SK-N-SH (cell line): ENCODE measurements around the gene ATP6V1C2. TPM values are rescaled to one million over a fixed set of nuclear protein-coding genes. Genes with fewer than 3 reads are reported as not detected.

Experiments used
- CTCF ChIA-PET: fragments of 300-600, 350-600 bp; formaldehyde crosslinking; extraction: SDS; loops from one replicate; lab custom pipeline; 2021; lab: Yijun Ruan, JAX
- POLR2A ChIA-PET: fragments of 350-600 bp; sonication (Branson Sonifier 250); formaldehyde crosslinking; extraction: SDS; loops from one replicate; lab custom pipeline; 2020; ENCODE audit warnings: antibody characterized with exemption, inconsistent platforms; lab: Yijun Ruan, JAX
- DNase-seq: peaks from one replicate; pipeline ENCODE4 v3.0.0; 2012
- H2AFZ ChIP-seq: fragments of 200-600 bp; sonication (generic); 2 replicates; pipeline ENCODE4 v1.8.1; 2016; ENCODE audit warnings: antibody characterized with exemption, mild to moderate bottlenecking, low read depth
- H3F3A ChIP-seq: fragments of 200-600 bp; sonication (generic); replicated peaks from 2 replicates; pipeline ENCODE3; 2016; ENCODE audit warnings: antibody characterized with exemption, mild to moderate bottlenecking; ENCODE audit not compliant: insufficient read depth
- H3K27ac ChIP-seq, 2 experiments: fragments of 200-500 bp in 1 of 2; fragments of 200-600 bp in 1 of 2; sonication (Bioruptor generic) in 1 of 2; sonication (generic), shearing (Covaris generic) in 1 of 2; 2 replicates each; pipeline versions ENCODE4 v1.5.1 to v1.6.1; 2014 to 2016; ENCODE audit warnings: low read depth in 2 of 2, inconsistent platforms in 1 of 2, low read length in 1 of 2, mild to moderate bottlenecking in 1 of 2, mixed read lengths in 1 of 2
- H3K27me3 ChIP-seq: fragments of 200-600 bp; sonication (generic), shearing (Covaris generic); 2 replicates; pipeline ENCODE4 v1.6.1; 2016; ENCODE audit warnings: mixed run types; ENCODE audit not compliant: insufficient read depth
- H3K36me3 ChIP-seq, 2 experiments: fragments of 200-500 bp in 1 of 2; fragments of 200-600 bp in 1 of 2; sonication (Bioruptor generic) in 1 of 2; sonication (generic) in 1 of 2; replicated peaks in 1 of 2; 2 replicates each; pipeline versions ENCODE3 to v1.5.1; 2014 to 2016; ENCODE audit warnings: low read length in 1 of 2, mild to moderate bottlenecking in 1 of 2; ENCODE audit not compliant: insufficient read depth in 2 of 2, control insufficient read depth in 1 of 2
- H3K4me1 ChIP-seq, 2 experiments: fragments of 200-500 bp in 1 of 2; fragments of 200-600 bp in 1 of 2; sonication (Bioruptor generic) in 1 of 2; sonication (generic), shearing (Covaris generic) in 1 of 2; 2 replicates each; pipeline versions ENCODE4 v1.5.1 to v1.6.1; 2014 to 2016; ENCODE audit warnings: low read depth in 1 of 2, low read length in 1 of 2, mixed run types in 1 of 2; ENCODE audit not compliant: insufficient read depth in 2 of 2, control insufficient read depth in 1 of 2
- H3K4me2 ChIP-seq: fragments of 200-600 bp; sonication (generic), shearing (Covaris generic); 2 replicates; pipeline ENCODE4 v1.6.1; 2017; ENCODE audit warnings: mixed run types
- H3K4me3 ChIP-seq, 2 experiments: fragments of 200-500 bp in 1 of 2; fragments of 200-600 bp in 1 of 2; sonication (Bioruptor generic) in 1 of 2; sonication (generic), shearing (Covaris generic) in 1 of 2; 2 replicates each; pipeline versions ENCODE4 v1.5.1 to v1.8.1; 2014 to 2016; ENCODE audit warnings: low read depth in 2 of 2, inconsistent platforms in 1 of 2, low read length in 1 of 2, mild to moderate bottlenecking in 1 of 2, mixed read lengths in 1 of 2, moderate library complexity in 1 of 2
- H3K79me2 ChIP-seq: fragments of 200-600 bp; sonication (generic); 2 replicates; pipeline ENCODE4 v1.8.1; 2017; ENCODE audit warnings: mild to moderate bottlenecking; ENCODE audit not compliant: insufficient read depth
- H3K9ac ChIP-seq: fragments of 200-600 bp; sonication (generic); 2 replicates; pipeline ENCODE4 v1.6.1; 2017; ENCODE audit warnings: mixed run types
- H3K9me2 ChIP-seq: fragments of 200-600 bp; sonication (generic); 2 replicates; pipeline ENCODE4 v1.6.1; 2017; ENCODE audit warnings: mixed run types
- H3K9me3 ChIP-seq: fragments of 200-600 bp; sonication (generic); 2 replicates; pipeline ENCODE4 v1.6.1; 2017; ENCODE audit warnings: mixed run types, mild to moderate bottlenecking, moderate library complexity
- H4K20me1 ChIP-seq: fragments of 200-600 bp; sonication (generic); 2 replicates; pipeline ENCODE4 v1.6.1; 2017; ENCODE audit warnings: mild to moderate bottlenecking, mixed run types; ENCODE audit not compliant: insufficient read depth
- CHD2 ChIP-seq: fragments of 150-350 bp; IDR thresholded peaks from 2 replicates; pipeline ENCODE4 v1.6.1; 2018; ENCODE audit warnings: low read length; ENCODE audit not compliant: partially characterized antibody
- ELF1 ChIP-seq: IDR thresholded peaks from 2 replicates; pipeline ENCODE4 v1.4.0; 2012
- EP300 ChIP-seq, 2 experiments: IDR thresholded peaks; 2 replicates each; pipeline versions ENCODE4 v1.4.0 to v1.6.1; 2012; ENCODE audit warnings: borderline replicate concordance in 1 of 2, low read depth in 1 of 2, low read length in 1 of 2
- EZH2phosphoT487 ChIP-seq: fragments of 200-600 bp; sonication (generic); IDR thresholded peaks from 2 replicates; pipeline ENCODE4 v1.6.1; 2017; ENCODE audit warnings: low read depth, mixed run types, mild to moderate bottlenecking, antibody characterized with exemption, moderate library complexity, borderline replicate concordance
- FOXJ3 ChIP-seq: sonication (generic); formaldehyde crosslinking; IDR thresholded peaks from 2 replicates; pipeline ENCODE4 v1.5.1; 2020; ENCODE audit warnings: mild to moderate bottlenecking, missing genetic modification reagents
- GATA2 ChIP-seq: sonication (generic); formaldehyde crosslinking; IDR thresholded peaks from 2 replicates; pipeline ENCODE4 v1.5.0; 2020; ENCODE audit warnings: mild to moderate bottlenecking, missing genetic modification reagents
- JUND ChIP-seq: IDR thresholded peaks from 2 replicates; pipeline ENCODE4 v1.4.0; 2012
- MEF2A ChIP-seq: IDR thresholded peaks from 2 replicates; pipeline ENCODE4 v1.4.0; 2012; ENCODE audit warnings: low read depth, borderline replicate concordance
- MXI1 ChIP-seq: IDR thresholded peaks from 2 replicates; pipeline ENCODE4 v1.6.1; 2012; ENCODE audit warnings: mild to moderate bottlenecking, low read depth, low read length, improper control_type of control experiment
- NFIC ChIP-seq: IDR thresholded peaks from 2 replicates; pipeline ENCODE4 v1.4.0; 2012; ENCODE audit warnings: borderline replicate concordance
- NRF1 ChIP-seq: IDR thresholded peaks from 2 replicates; pipeline ENCODE4 v1.6.1; 2012; ENCODE audit warnings: low read depth, mild to moderate bottlenecking, low read length
- POLR2AphosphoS5 ChIP-seq: IDR thresholded peaks from 2 replicates; pipeline ENCODE4 v1.6.1; 2012; ENCODE audit warnings: low read depth, low read length
- RCOR1 ChIP-seq: fragments of 150-350 bp; IDR thresholded peaks from 2 replicates; pipeline ENCODE4 v1.6.1; 2017; ENCODE audit warnings: antibody characterized with exemption, low read length
- RFX5 ChIP-seq: IDR thresholded peaks from 2 replicates; pipeline ENCODE4 v1.6.1; 2012; ENCODE audit warnings: mild to moderate bottlenecking, improper control_type of control experiment, low read length
- RXRA ChIP-seq: IDR thresholded peaks from 2 replicates; pipeline ENCODE4 v1.4.0; 2012; ENCODE audit warnings: low read depth, mild to moderate bottlenecking, borderline replicate concordance
- SMC3 ChIP-seq: IDR thresholded peaks from 2 replicates; pipeline ENCODE4 v1.6.1; 2012; ENCODE audit warnings: low read depth, low read length, improper control_type of control experiment
- TAF1 ChIP-seq: IDR thresholded peaks from 2 replicates; pipeline ENCODE4 v1.6.1; 2012; ENCODE audit warnings: low read depth, mild to moderate bottlenecking, low read length, moderate library complexity, borderline replicate concordance
- TCF12 ChIP-seq: IDR thresholded peaks from 2 replicates; pipeline ENCODE4 v1.4.0; 2012
- WGBS: methylation state at CpG from one replicate; pipeline ENCODE4 v1.1.6; 2017; ENCODE audit warnings: low lambda C conversion rate; 5-methylcytosine and 5-hydroxymethylcytosine counted together
- polyA plus RNA-seq, 3 experiments: library from polyadenylated mRNA; depleted of rRNA; stranded (reverse); fragments of >200 nt; gene quantifications; 2 replicates each; pipeline ENCODE4 v1.2.3, GENCODE V29; 2012
- TF ChIP-seq, protein P1 (sequence below): IDR thresholded peaks from 2 replicates; pipeline ENCODE4 v1.4.0; 2012; ENCODE audit warnings: low read depth, borderline replicate concordance
- TF ChIP-seq, protein P2 (sequence below): IDR thresholded peaks from 2 replicates; pipeline ENCODE4 v1.4.0; 2012; ENCODE audit warnings: low read depth
- TF ChIP-seq, protein P3 (sequence below): IDR thresholded peaks from 2 replicates; pipeline ENCODE4 v1.4.0; 2012; ENCODE audit warnings: low read depth, borderline replicate concordance
- TF ChIP-seq, protein P4 (sequence below): fragments of 150-350 bp; IDR thresholded peaks from 2 replicates; pipeline ENCODE4 v1.6.1; 2016; ENCODE audit warnings: mild to moderate bottlenecking, low read depth, low read length
- TF ChIP-seq, protein P5 (sequence below): IDR thresholded peaks from 2 replicates; pipeline ENCODE4; 2012

Gene ATP6V1C2
- polyA plus RNA-seq, 1 of the 3 experiments (the other 2 are of a cell fraction): 0.12 TPM

DNA sequence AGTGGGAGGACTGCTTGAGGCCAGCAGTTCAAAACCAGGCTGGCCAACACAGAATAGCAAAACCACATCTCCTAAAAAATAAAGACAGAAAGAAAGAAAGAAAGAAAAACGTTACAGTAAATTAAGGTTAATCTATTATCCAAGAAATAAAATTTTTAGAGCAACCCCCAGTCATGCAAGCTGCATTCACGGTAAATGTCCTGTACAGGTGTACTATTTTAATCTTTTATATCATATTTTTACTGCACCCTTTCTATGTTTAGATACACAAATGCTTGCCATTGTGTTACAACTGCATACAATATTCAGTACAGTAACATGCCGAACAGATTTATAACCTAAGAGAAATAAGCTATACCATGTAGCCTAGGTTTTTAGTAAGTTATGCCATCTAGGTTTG, 85.1 kb downstream of the ATP6V1C2 start (continued):
- TF ChIP-seq, protein P1, sequence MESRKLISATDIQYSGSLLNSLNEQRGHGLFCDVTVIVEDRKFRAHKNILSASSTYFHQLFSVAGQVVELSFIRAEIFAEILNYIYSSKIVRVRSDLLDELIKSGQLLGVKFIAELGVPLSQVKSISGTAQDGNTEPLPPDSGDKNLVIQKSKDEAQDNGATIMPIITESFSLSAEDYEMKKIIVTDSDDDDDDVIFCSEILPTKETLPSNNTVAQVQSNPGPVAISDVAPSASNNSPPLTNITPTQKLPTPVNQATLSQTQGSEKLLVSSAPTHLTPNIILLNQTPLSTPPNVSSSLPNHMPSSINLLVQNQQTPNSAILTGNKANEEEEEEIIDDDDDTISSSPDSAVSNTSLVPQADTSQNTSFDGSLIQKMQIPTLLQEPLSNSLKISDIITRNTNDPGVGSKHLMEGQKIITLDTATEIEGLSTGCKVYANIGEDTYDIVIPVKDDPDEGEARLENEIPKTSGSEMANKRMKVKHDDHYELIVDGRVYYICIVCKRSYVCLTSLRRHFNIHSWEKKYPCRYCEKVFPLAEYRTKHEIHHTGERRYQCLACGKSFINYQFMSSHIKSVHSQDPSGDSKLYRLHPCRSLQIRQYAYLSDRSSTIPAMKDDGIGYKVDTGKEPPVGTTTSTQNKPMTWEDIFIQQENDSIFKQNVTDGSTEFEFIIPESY: no peak
- TF ChIP-seq NRF1 (no peak), RXRA (no peak), TCF12 (no peak), NFIC (no peak), SMC3 (no peak), ELF1 (no peak)
- TF ChIP-seq, protein P2, sequence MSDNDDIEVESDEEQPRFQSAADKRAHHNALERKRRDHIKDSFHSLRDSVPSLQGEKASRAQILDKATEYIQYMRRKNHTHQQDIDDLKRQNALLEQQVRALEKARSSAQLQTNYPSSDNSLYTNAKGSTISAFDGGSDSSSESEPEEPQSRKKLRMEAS: no peak

DNA sequence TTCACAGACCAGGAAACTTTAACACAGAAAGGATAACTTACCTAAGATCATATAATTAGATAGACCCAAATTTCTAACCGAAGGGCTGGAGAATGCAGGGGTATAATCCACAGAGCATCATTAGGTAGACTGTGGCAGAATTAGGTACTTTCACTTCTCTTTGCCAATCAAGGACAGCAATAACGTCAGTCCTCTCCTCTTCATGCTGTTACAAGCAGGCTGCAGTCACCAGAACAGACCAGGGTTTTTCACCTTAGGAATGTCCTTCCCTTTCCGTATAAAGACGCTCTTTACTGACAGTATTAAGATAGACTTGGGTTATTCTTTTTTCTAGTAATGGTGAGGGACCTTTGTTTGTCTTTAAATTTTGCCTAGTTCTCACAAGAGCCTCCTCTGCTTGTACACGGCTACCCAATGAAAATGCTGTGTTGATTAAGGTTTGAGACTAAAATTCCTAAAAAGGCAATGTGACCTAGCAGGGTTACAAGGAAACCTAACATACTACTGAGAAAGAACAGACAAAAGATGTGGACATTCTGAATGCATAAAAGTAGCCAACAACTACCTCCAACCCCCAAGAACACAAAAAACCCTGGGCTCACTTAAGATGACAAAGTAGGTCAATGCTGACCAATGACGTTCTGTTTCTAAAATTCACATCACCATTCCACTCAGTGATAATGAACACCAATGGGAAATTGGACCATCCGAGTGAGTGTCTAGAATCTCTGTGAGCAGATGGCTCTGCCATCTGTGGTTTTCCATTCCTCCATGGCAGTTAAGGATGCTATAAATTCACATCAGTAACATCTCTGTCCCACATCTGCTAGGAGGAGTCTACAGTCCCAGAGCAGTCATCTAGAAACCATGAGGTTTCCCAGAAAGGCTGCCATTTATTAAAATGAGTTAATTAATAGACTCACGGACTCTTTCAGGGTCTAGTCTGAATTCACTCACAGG, 89.1 kb downstream of the ATP6V1C2 start:
- ChIA-PET CTCF (interaction anchor here (1.6 to 2.2 kb wide), 2 partner anchors 22 to 99 kb away, joined by 3 to 22 read pairs; no protein-coding TSS in a partner anchor), POLR2A (no interaction called here)
- H3K79me2 ChIP-seq: peaks cover 67% of the 10 kb centered on the region
- peak overlapping the region; percentile 83; the same call in 1 of the 2 replicates for H3K9ac ChIP-seq
- peak overlapping the region; percentile 53 to 86 for H3K4me3 ChIP-seq
- H3K36me3 ChIP-seq: peaks cover 7 to 21% of the 10 kb centered on the region in 2 experiments
- H3K4me1 ChIP-seq: peaks cover 0 to 37% of the 10 kb centered on the region in 2 experiments; a peak in 2 of 4 replicates
- no peaks in the 10 kb centered on the region for H3K9me3 ChIP-seq
- WGBS: 56% methylated on average over 8 of the region's 8 CpGs
- H3K27ac ChIP-seq: peak overlapping the region; percentile 32 to 93; a peak in 3 of 4 replicates
- H3K9me2 ChIP-seq: no peaks in the 10 kb centered on the region
- peaks cover 58% of the 10 kb centered on the region for H4K20me1 ChIP-seq
- H3K27me3 ChIP-seq: no peaks in the 10 kb centered on the region
- no peaks in the 10 kb centered on the region for H3F3A ChIP-seq
- peak; percentile 72 for DNase-seq
- H2AFZ ChIP-seq: no peak overlapping the region
- peak overlapping the region; percentile 87 for H3K4me2 ChIP-seq
- TF ChIP-seq EP300 (IDR thresholded peaks at IDR 0.05; ENCODE audit: borderline replicate concordance in 1 of 2, low read depth in 1 of 2, low read length in 1 of 2) (peak in 1 of 2 experiments; percentile 69; a peak in 1 of 4 replicates), TAF1 (no peak), CHD2 (peak; percentile 47), MXI1 (peak; percentile 87), JUND (no peak), NFIC (no peak), FOXJ3 (no peak), RCOR1 (peak; percentile 69), GATA2 (CRISPR knock-in tag) (no peak; the same call in 1 of the 2 replicates), POLR2AphosphoS5 (peak; percentile 27; the same call in 1 of the 2 replicates), EZH2phosphoT487 (no peak), RFX5 (no peak), MEF2A (no peak)
- TF ChIP-seq, protein P3, sequence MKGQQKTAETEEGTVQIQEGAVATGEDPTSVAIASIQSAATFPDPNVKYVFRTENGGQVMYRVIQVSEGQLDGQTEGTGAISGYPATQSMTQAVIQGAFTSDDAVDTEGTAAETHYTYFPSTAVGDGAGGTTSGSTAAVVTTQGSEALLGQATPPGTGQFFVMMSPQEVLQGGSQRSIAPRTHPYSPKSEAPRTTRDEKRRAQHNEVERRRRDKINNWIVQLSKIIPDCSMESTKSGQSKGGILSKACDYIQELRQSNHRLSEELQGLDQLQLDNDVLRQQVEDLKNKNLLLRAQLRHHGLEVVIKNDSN: no peak
- TF ChIP-seq, protein P4, sequence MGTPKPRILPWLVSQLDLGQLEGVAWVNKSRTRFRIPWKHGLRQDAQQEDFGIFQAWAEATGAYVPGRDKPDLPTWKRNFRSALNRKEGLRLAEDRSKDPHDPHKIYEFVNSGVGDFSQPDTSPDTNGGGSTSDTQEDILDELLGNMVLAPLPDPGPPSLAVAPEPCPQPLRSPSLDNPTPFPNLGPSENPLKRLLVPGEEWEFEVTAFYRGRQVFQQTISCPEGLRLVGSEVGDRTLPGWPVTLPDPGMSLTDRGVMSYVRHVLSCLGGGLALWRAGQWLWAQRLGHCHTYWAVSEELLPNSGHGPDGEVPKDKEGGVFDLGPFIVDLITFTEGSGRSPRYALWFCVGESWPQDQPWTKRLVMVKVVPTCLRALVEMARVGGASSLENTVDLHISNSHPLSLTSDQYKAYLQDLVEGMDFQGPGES: no peak
- TF ChIP-seq, protein P5, sequence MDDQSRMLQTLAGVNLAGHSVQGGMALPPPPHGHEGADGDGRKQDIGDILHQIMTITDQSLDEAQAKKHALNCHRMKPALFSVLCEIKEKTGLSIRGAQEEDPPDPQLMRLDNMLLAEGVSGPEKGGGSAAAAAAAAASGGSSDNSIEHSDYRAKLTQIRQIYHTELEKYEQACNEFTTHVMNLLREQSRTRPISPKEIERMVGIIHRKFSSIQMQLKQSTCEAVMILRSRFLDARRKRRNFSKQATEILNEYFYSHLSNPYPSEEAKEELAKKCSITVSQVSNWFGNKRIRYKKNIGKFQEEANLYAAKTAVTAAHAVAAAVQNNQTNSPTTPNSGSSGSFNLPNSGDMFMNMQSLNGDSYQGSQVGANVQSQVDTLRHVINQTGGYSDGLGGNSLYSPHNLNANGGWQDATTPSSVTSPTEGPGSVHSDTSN: no peak
